ENCODE results near the gene PCSK2. TPM values are rescaled to one million over a fixed set of nuclear protein-coding genes. Genes with fewer than 3 reads are reported as not detected.

Gene PCSK2
- polyA plus RNA-seq, 3 donors: not detected

GRCh38 chr20:17491041-17491440, 264.2 kb downstream of the PCSK2 start:
- intact Hi-C loops (cut with micrococcal nuclease): no loop called here
- Histone ChIP-seq H3K79me2 (ENCODE audit: insufficient read depth, low read length) (no peaks in the 10 kb centered on the region), H3K9me3 (replicated peaks in 1 of 2; ENCODE audit: control insufficient read depth in 1 of 2, insufficient read depth in 1 of 2, low read length in 2 of 2) (no peaks in the 10 kb centered on the region), H3K4me1 (ENCODE audit: control insufficient read depth in 1 of 2, insufficient read depth in 2 of 2, low read length in 2 of 2) (no peaks in the 10 kb centered on the region), H3K9ac (ENCODE audit: insufficient read depth, low read length, poor library complexity, severe bottlenecking) (no peak overlapping the region), H2AFZ (ENCODE audit: insufficient read depth, low read depth, low read length, poor library complexity, severe bottlenecking) (no peak overlapping the region), H3K27me3 (ENCODE audit: control insufficient read depth in 2 of 2, insufficient read depth in 2 of 2, low read length in 2 of 2) (no peaks in the 10 kb centered on the region), H3K4me3 (replicated peaks in 1 of 3; ENCODE audit: low read depth in 2 of 3, low read length in 3 of 3) (no peak overlapping the region), H4K20me1 (ENCODE audit: insufficient read depth, low read length) (no peaks in the 10 kb centered on the region), H3K36me3 (replicated peaks in 1 of 2; ENCODE audit: control insufficient read depth in 1 of 2, insufficient read depth in 2 of 2, low read length in 2 of 2) (no peaks in the 10 kb centered on the region), H3K27ac (ENCODE audit: low read depth in 1 of 2, low read length in 2 of 2) (no peak overlapping the region), H3K4me2 (replicated peaks; ENCODE audit: extremely low read depth, low read length, poor library complexity, severe bottlenecking) (no peak overlapping the region)
- H3K4me3 Mint-ChIP-seq: no peak overlapping the region
- TF ChIP-seq CTCF (IDR thresholded peaks at IDR 0.05): no peak
- H3K9me3 Mint-ChIP-seq: peaks cover 0 to 2% (median 0%) of the 10 kb centered on the region in 7 donors
- no peak overlapping the region for H3K27ac Mint-ChIP-seq
- H3K4me1 Mint-ChIP-seq: no peaks in the 10 kb centered on the region
- 91% methylated on average over 11 of the region's 11 CpGs for WGBS (ENCODE audit: insufficient coverage)
- no peak for DNase-seq
- H3K36me3 Mint-ChIP-seq: no peaks in the 10 kb centered on the region
- peaks cover 0 to 8% (median 2%) of the 10 kb centered on the region in 3 donors for H3K27me3 Mint-ChIP-seq (ENCODE audit: low read depth in 3 of 3)

- Histone ChIP-seq H3K27ac (ENCODE audit: low read depth in 1 of 2, low read length in 2 of 2) (no peak overlapping the region), H2AFZ (ENCODE audit: insufficient read depth, low read depth, low read length, poor library complexity, severe bottlenecking) (no peak overlapping the region), H3K79me2 (ENCODE audit: insufficient read depth, low read length) (no peaks in the 10 kb centered on the region), H3K36me3 (replicated peaks in 1 of 2; ENCODE audit: control insufficient read depth in 1 of 2, insufficient read depth in 2 of 2, low read length in 2 of 2) (no peaks in the 10 kb centered on the region), H3K27me3 (ENCODE audit: control insufficient read depth in 2 of 2, insufficient read depth in 2 of 2, low read length in 2 of 2) (no peaks in the 10 kb centered on the region), H3K4me1 (ENCODE audit: control insufficient read depth in 1 of 2, insufficient read depth in 2 of 2, low read length in 2 of 2) (no peaks in the 10 kb centered on the region), H3K9me3 (replicated peaks in 1 of 2; ENCODE audit: control insufficient read depth in 1 of 2, insufficient read depth in 1 of 2, low read length in 2 of 2) (no peaks in the 10 kb centered on the region), H3K4me2 (replicated peaks; ENCODE audit: extremely low read depth, low read length, poor library complexity, severe bottlenecking) (no peak overlapping the region), H3K4me3 (replicated peaks in 1 of 3; ENCODE audit: low read depth in 2 of 3, low read length in 3 of 3) (no peak overlapping the region), H3K9ac (ENCODE audit: insufficient read depth, low read length, poor library complexity, severe bottlenecking) (no peak overlapping the region), H4K20me1 (ENCODE audit: insufficient read depth, low read length) (no peaks in the 10 kb centered on the region)
- no peak overlapping the region for H3K4me3 Mint-ChIP-seq
- peaks cover 0 to 10% (median 0%) of the 10 kb centered on the region in 3 donors for H3K27me3 Mint-ChIP-seq (ENCODE audit: low read depth in 3 of 3)
- DNase-seq: no peak
- no peak overlapping the region for H3K27ac Mint-ChIP-seq
- 88% methylated on average over 2 of the region's 4 CpGs for WGBS (ENCODE audit: insufficient coverage)
- TF ChIP-seq CTCF (IDR thresholded peaks at IDR 0.05): no peak
- intact Hi-C loops (cut with micrococcal nuclease): no loop called here
- H3K4me1 Mint-ChIP-seq: no peaks in the 10 kb centered on the region
- H3K9me3 Mint-ChIP-seq: peaks cover 0 to 2% (median 0%) of the 10 kb centered on the region in 7 donors
- no peaks in the 10 kb centered on the region for H3K36me3 Mint-ChIP-seq
Observed at GRCh38 chr20:17491488-17491887, 264.6 kb downstream of the PCSK2 start.

All from CD14-positive monocyte (primary cell).